EH (cell line): ENCODE data around the gene FOXD2.
"Not testable (repeated sequence)": the region's sequence is repeated elsewhere in the genome, so short reads cannot be mapped to it uniquely, and the experiment has no call there.

Experiments used
- DNase-seq: peaks from one replicate; pipeline ENCODE4 v3.0.0-alpha.2; 2015; ENCODE audit warnings: low read depth

FOXD2 gene

DNA sequence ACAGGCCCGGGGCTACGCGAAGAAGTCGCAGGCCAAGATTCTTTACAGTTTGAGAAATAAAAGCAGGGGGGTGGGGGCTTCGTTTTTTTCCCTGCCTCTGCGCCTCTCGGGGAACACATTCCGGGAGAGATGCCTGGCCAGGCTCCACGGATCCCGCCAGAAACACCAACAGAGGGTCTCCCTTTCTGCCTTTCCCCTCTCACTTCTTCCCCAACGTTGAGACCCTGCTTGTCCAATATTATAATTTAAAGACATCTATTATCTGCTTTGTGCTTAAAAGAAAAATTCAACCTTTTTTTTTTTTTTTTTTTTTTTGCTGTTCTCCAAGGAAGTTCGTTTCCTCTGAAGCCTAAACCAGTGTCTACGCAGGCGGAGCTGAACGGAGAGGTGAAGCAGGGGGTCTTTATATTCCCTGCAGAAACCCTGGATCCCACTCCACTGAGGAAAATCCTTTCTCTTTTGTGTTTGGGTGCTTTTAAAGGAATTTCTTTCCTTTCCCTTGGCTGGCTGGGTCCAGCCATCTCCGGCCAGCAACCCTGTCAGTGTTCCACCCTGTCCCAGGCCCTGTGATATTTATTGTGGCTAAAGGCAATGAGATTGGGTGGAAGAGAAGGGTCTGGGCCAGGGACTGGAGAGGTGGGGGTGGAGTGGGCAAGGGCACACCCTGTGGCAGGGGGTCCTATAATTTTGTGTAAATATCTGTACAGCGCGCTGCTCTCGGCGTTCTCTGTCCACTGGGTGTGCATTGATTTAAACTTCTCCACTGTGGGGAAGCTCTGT is 2.2 kb downstream of the FOXD2 start:
- no peak for DNase-seq

DNA sequence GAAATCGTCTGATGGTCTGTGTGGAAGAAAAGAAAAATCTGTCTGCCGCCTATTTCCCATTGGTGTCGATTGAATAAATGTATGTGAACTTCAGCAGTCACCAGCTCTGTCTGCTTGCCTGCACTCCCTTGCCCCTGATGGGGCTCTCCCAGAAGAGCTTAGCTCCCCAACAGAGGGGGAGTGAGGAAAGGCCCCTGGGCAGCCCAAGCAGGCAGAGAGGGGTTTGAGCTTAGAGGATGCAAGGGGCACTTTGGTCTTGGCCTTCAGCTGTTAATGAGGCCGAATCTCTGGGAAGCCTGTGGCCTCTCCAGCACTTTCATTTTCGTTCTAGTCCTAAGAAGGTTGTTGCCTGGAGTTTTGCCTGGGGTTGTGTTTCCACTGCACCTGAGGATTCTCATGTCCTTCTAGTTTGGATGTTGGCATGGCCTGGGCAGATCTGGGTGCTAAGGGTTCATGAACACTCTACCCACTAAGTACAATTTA is 2.8 kb downstream of the FOXD2 start:
- no peak for DNase-seq

DNA sequence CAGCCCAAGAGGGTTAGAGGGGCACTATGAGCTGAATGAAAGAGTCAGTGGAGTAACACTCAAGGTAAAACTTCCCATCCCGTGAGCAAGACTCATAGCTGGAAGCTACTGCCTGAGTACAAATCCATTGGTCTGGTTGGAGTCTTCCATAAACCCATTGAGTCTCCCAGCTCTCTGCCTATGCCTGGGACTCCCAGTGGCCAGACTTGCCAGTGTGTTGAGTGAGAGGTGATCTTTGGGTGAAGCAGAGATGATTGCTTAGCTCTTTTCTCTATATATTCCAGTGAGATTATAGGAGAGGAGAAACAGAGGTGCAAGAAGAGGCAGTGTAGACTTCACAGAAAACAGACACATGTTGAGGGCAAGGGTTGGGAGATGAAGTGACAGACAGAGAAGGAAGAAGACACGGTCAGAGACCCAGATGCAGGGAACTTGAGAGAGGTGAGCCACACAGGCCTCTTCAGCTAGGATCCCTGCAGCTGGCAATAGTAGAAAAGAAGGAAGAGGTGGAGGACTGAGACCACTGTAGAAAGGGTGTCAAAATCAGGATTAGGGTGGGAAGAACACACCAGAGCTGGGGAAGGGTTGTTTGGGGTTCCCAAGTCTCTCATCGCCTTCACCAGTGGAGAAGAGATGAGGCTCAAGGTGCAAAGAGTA is 3.7 kb downstream of the FOXD2 start:
- no peak for DNase-seq

DNA sequence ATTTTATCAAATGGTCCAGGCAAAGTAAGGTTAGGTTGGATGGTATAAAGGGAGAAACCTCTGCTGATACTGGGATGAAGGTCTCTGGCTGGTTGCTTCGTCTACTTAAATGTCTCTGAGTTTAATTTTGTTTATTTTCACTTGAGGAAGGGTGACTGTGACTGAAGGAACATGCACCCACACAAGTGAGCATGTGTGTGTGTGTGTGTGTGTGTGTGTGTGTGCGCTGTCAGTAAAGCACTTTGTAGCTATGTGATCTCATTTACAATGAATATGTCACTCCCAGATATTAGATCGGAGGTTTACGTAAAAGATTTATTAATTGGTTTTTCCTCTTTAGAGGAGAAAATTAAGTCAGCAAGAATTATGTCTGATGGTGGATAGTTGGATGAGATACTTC is 4.4 kb downstream of the FOXD2 start:
- DNase-seq, result no peak

DNA sequence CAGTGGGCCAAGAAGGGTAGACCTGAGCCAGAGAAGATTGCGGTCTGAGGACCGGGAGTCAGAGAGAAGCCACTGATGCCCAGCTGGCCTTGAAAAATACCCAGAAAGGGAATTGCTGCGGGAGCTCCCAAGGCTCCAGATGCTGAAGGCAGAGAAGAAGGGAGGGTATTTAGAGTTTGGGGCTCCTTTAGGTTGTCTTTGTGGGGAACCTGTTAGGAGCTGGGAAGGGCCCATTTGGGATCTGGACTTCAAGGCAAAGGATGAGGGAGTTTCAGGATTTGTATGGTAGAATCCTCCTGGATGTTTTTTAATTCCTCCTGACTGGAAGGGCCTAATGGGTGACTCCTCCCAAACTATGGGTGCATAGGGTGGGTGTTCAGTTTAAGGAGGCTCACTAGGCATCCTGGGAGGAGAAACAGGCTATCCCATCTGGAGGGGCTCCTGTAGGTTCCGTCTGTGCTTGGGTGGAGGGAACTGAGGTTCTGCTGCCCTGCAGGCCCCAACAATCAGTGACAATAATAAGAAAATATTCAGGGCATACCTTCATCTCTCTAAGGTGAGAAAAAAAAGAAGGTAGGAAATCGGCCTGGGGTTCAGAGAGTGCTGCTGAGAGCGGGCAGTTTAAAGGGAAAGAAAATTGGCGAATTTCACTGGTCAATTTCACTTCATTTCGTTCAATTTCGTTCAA is 5.1 kb downstream of the FOXD2 start:
- DNase-seq, result no peak

DNA sequence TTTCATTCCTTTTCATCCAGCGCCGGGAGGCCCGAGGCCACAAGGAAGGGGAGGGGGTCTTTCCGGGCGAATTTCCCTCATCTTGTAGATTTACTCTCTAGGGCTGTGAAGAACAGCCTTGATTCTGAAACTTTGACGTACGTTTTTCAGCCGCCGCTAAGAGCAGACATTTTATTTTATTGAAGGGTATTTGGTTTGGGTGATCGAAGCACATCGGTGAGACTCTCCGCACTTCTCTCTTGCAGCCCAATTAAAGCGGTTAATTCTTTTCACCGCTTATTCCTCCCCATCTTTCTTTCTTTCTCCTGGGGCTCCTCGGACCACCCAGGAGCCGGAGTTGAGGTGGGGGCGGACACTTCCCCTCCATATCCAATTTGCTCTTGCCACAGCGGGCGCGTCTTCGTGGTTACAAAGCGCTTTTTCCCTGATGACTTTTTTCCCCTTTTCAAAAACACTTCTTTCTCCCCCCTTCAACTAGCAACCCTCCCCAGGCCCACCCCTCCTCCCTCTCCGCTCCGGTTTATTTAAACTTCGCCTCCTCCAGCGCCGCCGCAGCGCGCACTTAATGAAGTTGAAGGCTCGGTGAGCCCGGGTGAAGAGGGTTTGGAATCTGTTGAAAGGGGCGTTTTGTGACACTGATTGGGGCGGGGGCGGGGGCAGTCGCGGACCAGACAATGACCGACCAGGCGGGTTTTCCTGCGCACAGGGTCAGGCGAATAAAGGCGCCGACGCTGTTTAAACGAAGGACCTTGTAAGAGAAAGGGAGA is 5.9 kb downstream of the FOXD2 start:
- no peak for DNase-seq

DNA sequence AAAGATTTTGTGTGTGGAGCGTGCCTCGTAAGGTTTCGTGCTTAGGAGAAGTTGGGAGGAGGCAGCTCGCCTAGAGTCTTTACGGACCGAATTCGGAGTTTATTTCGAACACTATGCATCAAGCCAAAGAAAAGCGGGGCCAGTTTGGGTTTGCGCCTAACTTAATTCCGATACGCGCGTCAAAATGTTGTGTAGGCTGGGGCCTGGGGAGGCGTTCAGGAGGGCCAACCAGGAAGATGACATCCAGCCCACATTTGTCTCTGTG is 6.4 kb downstream of the FOXD2 start:
- DNase-seq, result no peak

DNA sequence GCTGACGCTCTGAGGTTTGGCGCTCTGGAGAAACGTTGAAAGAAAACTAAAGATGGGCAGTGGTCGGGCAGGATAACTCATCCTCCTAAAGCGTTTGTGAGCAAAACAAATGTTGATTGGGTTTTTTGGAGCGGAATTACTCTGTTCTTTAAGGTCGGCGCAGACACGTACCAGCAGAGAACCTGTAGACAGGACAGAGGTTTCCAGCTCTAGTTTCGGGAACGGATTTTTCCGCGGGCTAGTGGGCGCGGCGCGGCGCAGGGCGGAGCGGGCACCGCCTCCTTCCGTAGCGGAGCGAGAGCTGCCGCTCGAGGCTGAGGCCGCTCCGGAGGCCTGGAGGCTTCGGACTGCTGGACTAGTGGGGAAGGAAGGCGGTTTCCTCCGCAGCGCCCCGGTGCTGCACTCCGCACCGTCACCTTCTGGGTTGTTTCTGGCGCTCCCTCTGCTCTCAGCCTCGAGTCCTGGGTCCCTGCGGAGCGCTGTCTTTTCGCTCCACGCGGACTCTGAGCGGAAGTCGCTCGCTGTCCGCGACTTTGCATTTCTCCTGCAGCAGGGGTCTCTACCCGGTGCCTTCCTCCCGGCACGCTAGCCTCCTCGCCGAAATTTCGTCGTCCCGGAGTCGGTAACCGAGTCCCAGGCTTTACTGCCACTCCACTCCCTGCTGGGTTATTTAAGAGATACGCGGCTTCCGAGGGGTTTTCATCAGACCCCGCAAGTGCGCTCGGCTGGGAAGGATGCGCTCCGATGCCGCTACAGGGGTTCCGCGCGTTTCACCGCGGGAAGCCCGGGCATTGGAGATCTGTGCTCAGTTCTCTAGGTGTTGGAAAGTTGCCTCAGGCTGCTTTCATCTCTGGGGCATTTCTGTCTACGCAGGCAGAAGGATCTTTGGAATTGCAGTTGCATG is 7.0 kb downstream of the FOXD2 start:
- DNase-seq, result peak; percentile 28

DNA sequence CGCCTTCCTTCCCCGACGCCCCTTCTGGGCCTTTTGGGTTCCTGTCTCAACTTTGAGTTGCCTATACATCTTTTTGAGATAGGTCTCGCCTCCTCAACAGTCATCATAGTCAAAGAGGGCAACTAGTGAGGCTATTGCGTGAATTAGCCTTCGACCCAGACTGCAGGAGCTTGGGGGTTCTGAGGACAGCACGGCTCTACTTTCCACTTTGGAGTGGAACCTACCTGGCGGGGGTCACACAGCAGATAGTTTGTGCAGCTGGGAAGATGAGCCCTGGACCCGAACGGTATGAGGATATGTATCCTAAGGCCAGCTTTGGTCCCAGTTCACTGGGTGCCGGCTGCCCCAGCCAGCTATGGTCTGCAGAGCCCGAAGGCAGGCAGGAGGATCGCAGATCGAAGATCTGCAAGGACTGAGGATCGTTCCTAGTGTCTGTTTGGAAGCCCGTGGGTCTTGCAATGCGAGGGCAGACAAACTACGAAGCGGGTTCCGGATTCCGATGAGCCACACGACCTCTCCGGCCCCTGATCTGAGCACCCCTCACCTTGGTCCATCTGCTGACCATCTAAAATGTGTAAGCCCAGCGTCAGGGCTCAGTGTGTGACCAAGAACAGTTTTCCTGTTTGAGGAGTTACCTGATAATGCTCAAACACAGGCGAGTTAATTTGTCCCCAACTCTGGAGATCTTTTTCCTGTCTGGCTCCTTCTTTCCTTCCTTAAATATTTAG is 8.1 kb downstream of the FOXD2 start:
- DNase-seq, result no peak

DNA sequence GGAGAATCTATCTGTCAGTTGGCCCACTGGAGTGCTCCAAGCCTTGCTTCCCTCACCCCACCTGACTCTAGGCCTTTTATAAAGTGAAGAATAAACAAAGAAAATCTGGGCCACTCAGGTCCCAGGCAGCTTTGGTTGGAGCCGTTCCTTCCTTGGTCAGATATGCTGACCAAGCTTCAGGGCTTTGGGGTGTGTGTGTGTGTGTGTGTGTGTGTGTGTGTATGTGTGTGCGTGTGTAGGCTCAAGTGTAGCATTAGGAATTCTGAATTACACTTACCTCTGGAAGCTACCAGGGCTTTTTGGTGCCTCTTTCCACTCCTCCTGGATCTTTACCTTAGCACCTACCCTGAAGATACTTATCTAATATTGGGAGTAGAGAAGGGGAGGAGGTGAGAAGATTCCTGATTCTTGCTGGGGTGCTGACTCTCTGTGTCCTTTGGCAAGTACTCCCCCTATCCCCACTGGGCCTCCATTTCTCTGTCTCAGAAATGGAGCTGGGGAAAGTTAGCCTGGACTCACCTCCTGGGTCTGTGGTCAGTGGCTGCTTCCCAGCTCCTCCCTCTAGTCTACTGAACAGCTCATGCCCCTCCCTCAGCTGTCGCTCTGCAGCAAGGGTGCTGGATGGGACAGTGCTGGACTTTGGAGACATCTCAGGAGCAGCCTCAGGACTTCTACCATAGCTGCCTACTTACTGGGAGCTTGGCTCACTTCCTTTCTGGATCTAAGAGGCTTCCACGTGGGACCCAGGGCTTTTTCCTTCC is 10.8 kb downstream of the FOXD2 start:
- DNase-seq, result no peak

DNA sequence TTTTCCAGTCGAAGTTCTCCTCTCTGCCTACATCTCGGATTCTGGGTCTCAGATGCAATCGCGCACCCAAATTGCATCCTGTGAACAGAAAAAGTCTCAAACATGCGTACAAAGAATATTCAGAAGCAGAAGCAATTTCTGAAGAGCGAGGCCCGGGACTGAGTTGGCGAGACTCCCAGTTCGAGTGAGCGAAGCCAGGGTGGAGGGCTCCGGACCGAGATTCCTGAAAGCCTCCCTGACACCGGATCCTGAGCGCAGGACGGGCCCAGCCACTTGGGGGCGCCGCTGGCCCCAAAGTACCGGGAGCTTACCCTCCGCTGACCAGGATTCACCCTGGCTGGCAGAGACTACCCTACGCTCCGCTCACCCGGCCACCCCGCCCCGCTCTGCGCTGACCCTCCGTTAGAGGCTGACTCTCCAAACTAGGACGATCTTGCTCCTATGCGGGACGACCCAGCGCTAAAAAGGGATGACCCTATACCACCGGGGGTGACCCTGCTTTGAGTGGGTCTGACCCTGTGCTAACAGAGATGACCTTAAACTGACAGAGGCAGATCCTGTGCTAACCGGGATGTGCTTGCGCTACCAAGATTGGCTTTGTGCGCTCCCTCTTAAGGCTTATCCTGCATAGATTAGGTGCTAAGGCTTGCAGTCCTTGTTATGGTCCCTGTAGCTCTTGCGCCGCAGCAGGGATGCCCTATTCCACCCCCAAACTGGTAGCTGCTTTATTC is 12.1 kb downstream of the FOXD2 start:
- no peak for DNase-seq

DNA sequence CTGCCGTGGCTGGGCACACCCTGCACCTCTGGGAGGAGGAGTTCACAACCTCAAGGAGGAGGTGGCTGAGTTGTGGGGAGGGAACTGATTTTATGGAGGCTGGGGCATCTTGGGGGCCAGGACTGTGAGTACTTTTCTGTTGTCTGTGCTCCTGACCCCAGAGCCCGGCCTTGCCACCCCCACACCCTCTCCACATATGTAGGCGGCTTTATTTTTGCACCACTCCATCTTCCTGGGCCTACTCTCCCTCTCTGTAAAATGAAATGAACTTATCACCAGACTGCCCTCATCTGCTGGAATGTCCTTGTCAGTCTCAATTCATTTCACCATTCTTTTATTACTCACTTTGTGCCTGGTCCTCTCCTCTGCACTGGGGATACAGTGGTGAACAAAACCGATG is 12.8 kb downstream of the FOXD2 start:
- DNase-seq, result no peak

DNA sequence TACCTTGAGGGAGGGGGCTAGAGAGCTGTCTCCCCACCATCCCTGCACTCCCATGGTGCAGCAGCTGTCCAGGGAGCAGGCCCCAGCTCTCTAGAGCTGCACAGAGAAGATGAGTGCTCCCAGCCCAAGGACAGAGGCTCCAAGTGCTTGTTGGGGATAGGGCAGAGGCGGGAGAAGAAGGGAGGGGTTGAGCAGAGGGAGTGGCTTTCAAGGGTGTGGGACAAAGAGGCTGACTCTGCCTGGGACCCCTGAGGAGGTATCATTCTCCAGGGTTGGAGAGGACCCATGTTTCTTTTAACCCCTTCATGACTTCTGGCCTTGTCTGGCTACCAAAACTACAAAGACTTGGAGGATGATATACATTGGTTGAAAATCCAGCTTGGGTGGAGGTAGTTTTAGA is 14.6 kb downstream of the FOXD2 start:
- no peak for DNase-seq

DNA sequence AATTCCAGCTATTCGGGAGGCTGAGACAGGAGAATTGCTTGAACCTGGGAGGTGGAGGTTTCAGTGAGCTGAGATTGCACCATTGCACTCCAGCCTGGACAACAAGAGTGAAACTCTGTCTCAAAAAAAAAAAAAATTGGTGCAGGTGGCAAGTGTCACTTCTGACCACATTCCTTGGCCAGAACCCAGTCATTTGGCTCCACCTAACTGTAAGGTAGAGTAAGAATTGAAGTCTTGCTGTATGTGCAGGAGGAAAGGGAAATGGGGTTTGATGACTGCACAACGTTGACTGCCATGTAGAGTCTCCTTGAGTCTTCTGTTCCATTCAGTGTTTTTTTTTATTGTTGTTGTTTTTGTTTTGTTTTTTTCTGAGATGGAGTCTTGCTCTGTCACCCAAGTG is 16.1 kb downstream of the FOXD2 start:
- DNase-seq, result not testable (repeated sequence)

DNA sequence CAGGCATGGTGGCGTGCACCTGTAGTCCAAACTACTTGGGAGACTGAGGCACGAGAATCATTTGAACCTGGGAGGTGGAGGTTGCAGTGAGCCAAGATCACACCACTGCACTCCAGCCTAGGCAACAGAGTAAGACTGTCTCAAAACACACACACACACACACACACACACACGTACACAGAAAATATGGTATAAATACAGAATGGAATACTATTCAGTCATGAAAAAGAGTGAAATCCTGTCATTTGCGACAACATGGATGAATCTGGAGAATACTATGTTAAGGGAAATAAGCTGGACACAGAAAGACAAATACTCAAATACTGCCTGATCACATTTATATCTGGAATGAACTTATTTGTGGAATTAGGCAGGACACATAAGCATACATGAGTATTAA is 18.4 kb downstream of the FOXD2 start:
- no peak for DNase-seq

DNA sequence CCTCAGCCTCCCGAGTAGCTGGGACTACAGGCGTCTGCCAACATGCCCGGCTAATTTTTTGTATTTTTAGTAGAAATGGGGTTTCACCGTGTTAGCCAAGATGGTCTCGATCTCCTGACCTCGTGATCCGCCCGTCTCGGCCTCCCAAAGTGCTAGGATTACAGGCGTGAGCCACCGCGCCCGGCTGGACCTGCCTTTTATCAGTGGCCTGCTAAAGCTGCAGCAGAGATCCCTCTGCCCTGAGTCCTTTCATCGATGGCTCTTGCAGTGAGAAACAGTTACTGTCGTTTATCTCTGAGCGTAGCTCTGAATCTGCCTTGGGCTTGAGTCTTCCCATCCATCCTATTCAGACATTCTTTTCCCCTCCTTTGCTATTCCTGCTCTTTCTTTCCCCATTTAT is 19.7 kb downstream of the FOXD2 start:
- DNase-seq, result not testable (repeated sequence)

DNA sequence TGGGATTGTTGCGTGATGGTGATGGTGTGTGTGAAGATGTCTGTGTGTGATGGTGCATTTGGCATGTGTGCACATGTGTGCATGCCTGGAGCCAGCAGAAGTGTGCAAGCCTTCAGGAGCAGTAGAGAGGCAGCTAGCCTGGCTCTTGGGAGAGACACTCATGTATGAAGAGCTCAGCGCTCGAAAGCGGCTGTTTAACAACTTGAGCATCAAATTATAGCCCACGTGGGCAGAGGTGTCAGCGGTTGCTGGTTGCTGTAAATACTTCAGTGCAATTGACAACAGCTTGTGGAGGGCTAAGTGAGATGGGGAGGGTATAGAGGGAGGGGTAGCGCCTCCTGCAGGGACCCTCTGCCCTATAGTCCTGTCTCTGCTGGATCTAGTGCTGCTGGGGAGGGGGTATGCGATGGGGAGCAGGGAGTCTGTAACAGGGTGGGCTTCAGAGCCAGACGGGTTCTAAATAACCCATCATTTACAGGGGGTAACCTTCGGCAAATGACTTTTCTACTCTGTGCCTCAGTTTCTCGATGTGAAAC is 21.5 kb downstream of the FOXD2 start:
- DNase-seq, result no peak

DNA sequence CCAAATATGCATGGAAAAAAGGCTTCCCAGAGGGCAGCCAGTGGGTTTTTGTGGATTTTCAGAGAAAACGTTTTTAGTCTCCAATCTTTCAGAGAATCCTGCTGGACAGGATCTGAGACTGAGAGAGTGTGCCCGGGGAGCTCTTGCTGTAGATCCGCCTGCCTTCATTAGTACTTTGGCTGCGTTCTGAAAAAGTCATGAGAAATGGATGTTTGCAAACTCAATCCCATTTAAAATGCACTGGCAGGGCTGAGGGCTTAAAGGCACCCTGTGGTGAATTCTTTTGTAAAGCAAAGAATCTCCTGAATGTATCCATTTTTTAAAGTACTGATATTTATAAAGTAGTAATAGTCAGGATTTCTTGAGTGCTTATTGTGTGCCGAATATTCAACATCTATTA is 22.2 kb downstream of the FOXD2 start:
- no peak for DNase-seq

DNA sequence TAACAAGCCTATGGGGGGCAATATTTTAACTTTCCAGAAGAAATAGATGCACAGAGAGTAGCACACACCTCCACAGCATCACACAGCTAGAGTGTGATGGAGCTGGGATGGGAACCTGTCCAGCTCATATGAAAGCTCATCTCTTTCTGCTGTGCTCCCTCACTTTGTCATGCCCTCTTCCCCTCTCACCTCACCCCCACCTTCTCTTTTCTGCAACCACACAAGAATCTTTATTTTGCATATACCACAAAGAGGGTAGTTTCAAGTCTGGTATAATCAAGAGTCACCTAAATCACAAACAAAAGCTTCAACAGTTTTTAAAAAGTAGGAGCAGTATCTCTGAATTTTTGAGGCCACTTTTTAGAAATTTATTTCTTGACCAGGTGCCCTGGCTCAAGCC is 22.6 kb downstream of the FOXD2 start:
- no peak for DNase-seq
